ENCODE results near the gene SEMA4F. TPM values are rescaled to one million over a fixed set of nuclear protein-coding genes. Genes with fewer than 3 reads are reported as not detected.

Gene SEMA4F
- total RNA-seq, 4 donors from 2014 or later = 4.3 to 7.2 (median 6.1) TPM

GRCh38 chr2:74646834-74647482 lies 7.1 kb upstream of the SEMA4F start:
- intact Hi-C loops (cut with DNase I) = no loop called here

DNA sequence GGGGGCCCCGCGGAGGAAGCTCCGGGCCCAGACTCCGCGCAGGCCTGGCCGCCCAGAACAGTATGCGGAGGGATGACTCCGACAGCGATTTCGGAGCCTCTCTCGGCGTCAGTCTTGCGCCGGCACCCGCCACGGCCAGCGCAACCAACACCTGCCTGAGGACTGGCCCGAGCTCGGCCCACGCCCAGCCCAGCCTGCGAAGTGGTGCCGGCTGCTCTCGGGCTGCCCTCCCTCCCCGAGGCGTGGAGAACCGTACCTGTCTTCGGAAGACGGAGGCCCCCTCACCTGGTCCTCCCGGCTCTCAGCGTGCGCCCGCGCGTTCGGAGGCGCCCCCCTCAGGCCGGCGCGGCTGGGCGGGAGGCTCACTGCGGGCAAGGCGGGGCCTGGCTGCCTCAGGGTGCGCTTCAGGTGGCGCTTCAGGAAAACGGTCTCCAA lies 6.0 kb upstream of the SEMA4F start, which contains the start of gene M1AP:
TSS of gene M1AP (minus strand) at position 322 of the 435 bp plus-strand sequence. CDS start 8,055 bp downstream, outside the sequence.
- Histone ChIP-seq H3K4me3 (replicated peaks in 1 of 3) (peak within 1 kb of the TSS in 2 of 3 donors; percentile 25 to 42), H3K9me3 (no peaks in the 10 kb centered on the region), H3K36me3 (no peaks in the 10 kb centered on the region), H3K4me1 (no peaks in the 10 kb centered on the region), H3K27ac (peak within 1 kb of the TSS; percentile 12 to 44 (median 20)), H3K27me3 (no peaks in the 10 kb centered on the region)
- intact Hi-C loops (cut with DNase I) = no loop called here
- peak; percentile 63 to 66 for DNase-seq
- WGBS, 2 donors = 9 to 21% methylated on average over 10 to 11 of the region's 45 CpGs
- TF ChIP-seq POLR2A (IDR thresholded peaks at IDR 0.05) (peak in 1 of 2 donors; percentile 33), CTCF (IDR thresholded peaks at IDR 0.05) (peak in 3 of 6 experiments; percentile 8 to 36 (median 35))

More at GRCh38 chr2:74646834-74647482, 7.1 kb upstream of the SEMA4F start:
- TF ChIP-seq POLR2A (IDR thresholded peaks at IDR 0.05) (no peak), CTCF (IDR thresholded peaks at IDR 0.05) (no peak)
- WGBS, 2 donors = 95 to 96% methylated on average over 13 of the region's 13 CpGs
- H3K4me1 ChIP-seq = no peaks in the 10 kb centered on the region
- H3K4me3 ChIP-seq (replicated peaks in 1 of 3) = no peak overlapping the region
- no peak for DNase-seq
- H3K27ac ChIP-seq = no peak overlapping the region
- no peaks in the 10 kb centered on the region for H3K9me3 ChIP-seq
- H3K36me3 ChIP-seq = no peaks in the 10 kb centered on the region
- H3K27me3 ChIP-seq = no peaks in the 10 kb centered on the region

- peaks cover 0 to 4% of the 10 kb centered on the region in 2 donors for H3K4me1 ChIP-seq
- no peaks in the 10 kb centered on the region for H3K9me3 ChIP-seq
- WGBS, 2 donors = 10% methylated on average over 15 of the region's 15 CpGs
- H3K4me3 ChIP-seq (replicated peaks in 1 of 3) = peak overlapping the region in 1 of 3 donors; percentile 44
- no peaks in the 10 kb centered on the region for H3K27me3 ChIP-seq
- H3K36me3 ChIP-seq = no peaks in the 10 kb centered on the region
- no peak for DNase-seq
- no peak overlapping the region for H3K27ac ChIP-seq
- no peak for TF ChIP-seq POLR2A (IDR thresholded peaks at IDR 0.05)
- TF ChIP-seq CTCF (IDR thresholded peaks at IDR 0.05) = no peak
- intact Hi-C loops (cut with DNase I) = no loop called here
These were observed 460 bp upstream of the SEMA4F start for GRCh38 chr2:74653589-74653984.

GRCh38 chr2:74655579-74655978 lies 1.5 kb downstream of the SEMA4F start:
- no peak for TF ChIP-seq POLR2A (IDR thresholded peaks at IDR 0.05)
- no peak for TF ChIP-seq CTCF (IDR thresholded peaks at IDR 0.05)
- Histone ChIP-seq H3K27ac (no peak overlapping the region), H3K36me3 (no peaks in the 10 kb centered on the region), H3K4me1 (peaks cover 0 to 4% of the 10 kb centered on the region in 2 donors), H3K9me3 (no peaks in the 10 kb centered on the region), H3K27me3 (no peaks in the 10 kb centered on the region), H3K4me3 (replicated peaks in 1 of 3) (no peak overlapping the region)
- WGBS, 2 donors = 97 to 100% methylated on average over 1 of the region's 1 CpG
- DNase-seq = no peak
- intact Hi-C loops (cut with DNase I) = no loop called here

- intact Hi-C loops (cut with DNase I) = no loop called here
- Histone ChIP-seq H3K4me3 (replicated peaks in 1 of 3) (no peak overlapping the region), H3K27me3 (no peaks in the 10 kb centered on the region), H3K4me1 (peaks cover 0 to 4% of the 10 kb centered on the region in 2 donors), H3K27ac (no peak overlapping the region), H3K9me3 (no peaks in the 10 kb centered on the region), H3K36me3 (no peaks in the 10 kb centered on the region)
- TF ChIP-seq POLR2A (IDR thresholded peaks at IDR 0.05) = no peak
- TF ChIP-seq CTCF (IDR thresholded peaks at IDR 0.05) = no peak
- WGBS, 2 donors = 100% methylated on average over 2 of the region's 2 CpGs
- no peak for DNase-seq
These were observed 4.5 kb downstream of the SEMA4F start for GRCh38 chr2:74658516-74658915.
